Stimulated activated CD8-positive, alpha-beta memory T cell treated with anti-CD3 and anti-CD28 coated beads, Interleukin-7, amount 100 ng/mL, for 24 hours (primary cell): ENCODE measurements around the gene NETO2.
"Not testable (repeated sequence)": the region's sequence is repeated elsewhere in the genome, so short reads cannot be mapped to it uniquely, and the experiment has no call there.

ENCODE experiments used
- DNase-seq: peaks from one replicate; pipeline ENCODE4 v3.0.0-alpha.2; 2020; ENCODE audit warnings: low read depth

The NETO2 gene

DNA sequence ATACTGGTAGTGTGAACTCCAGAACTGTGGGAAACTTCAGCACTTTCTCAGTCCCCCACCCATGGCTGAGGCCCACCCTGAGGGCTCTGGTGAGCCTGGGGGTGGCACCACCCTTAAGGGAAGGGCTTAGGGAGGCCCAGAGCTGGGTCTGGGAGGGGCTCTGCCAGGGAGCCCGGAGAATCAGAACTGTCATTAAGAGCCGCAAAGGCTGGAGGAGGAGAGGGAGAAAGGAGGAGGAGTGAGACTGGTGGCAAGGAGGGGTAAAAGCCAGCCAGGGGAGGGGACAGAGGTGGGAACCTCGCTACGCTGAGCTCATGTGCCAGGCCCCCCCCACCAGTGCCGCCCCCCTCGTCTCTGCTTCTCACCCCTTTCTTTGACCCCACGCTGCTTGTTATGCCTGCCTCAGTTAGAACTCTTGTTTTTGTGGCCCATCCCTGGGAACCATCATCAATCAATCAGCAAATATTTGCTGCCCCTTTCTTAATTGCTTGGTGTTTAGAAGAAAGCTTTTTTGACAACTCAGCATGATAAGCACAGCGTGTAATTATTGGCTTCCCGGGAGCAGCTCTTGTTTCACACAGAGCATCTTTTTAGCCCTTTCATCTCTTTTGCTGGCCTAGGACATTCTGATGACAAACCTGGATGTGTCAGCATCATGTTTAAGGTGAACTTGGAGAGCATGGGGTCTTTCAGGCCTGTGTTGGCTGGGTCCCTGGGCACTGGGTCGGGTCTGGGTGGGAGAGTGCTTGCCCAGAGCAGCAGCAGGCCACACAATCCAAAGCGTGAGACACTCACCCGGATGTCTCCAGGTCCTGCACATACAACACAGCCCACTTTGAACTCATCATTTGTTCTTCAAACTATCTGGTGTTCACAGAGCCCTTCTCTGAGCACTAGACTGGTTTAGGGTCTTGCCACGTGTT lies 77.7 kb downstream of the NETO2 start:
- no peak for DNase-seq

DNA sequence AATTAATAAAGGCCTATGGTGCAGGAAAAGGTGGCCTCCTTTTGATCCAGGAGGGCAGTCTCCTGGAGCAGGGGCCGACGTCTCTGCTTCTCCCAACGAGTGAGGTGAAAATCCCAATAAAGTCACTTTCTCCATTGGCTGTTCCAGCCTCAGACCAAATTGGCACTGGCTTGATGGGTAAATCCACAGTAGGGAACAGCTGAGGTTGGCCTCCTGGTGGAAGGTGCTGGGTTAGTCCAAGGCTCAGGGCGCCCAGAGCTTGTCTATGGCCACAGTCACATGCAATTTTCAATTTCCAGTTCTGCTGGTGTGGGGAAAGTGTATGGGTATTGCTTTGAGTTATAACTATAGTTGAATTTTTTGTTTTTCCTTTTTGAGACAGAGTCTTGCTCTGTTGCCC lies 79.0 kb downstream of the NETO2 start:
- DNase-seq = no peak

DNA sequence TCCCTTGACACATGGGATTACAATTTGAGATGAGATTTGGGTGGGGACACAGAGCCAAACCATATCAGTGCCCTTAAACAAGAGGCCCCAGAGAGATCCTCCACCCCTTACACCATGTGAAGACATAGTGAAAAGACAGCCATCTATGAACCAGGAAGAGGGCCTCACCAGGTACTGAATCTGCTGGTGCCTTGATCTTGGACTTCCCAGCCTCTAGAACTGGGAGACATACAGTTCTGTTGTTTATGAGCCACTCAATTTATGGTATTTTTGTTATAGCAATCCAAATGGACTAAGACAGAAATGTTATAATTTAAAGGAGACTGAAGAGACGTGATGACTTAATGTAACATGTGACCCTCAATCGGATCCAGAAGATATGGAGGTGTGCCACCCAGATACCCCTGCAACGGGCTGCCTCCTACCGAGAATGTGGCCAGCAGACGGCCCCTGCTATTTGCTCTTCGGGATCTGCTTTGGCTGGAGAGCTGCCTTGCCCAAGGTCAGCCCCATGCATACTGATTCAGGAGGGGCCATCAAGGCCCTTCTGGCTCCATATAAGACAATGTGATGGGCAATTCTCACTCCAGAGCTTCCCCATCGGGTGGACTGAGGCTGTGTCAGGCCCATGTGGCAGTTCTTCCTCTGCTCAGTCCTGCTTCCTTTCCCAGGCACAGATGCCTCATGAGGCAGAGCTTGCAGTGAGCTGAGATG lies 80.6 kb downstream of the NETO2 start:
- no peak for DNase-seq

DNA sequence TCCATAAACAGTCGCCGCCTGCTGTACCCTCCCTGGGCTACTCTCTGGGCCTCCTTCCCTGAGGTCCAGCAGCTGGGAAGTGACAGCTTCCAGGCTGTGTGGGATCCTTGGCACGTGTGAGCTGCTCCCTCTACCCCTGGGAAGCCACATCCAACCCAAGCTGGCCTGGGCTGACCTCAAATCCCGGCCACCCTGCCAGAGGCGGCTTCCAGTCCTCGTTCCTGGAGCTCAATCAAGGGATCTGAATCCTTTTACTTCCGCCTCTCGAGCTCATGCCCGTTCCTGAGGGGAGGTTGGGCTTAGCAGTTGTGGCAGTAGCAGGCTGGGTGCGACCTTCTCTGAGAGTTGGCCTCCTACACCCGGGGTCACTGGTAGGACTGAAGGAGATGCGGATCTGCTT lies 82.5 kb downstream of the NETO2 start:
- no peak for DNase-seq

DNA sequence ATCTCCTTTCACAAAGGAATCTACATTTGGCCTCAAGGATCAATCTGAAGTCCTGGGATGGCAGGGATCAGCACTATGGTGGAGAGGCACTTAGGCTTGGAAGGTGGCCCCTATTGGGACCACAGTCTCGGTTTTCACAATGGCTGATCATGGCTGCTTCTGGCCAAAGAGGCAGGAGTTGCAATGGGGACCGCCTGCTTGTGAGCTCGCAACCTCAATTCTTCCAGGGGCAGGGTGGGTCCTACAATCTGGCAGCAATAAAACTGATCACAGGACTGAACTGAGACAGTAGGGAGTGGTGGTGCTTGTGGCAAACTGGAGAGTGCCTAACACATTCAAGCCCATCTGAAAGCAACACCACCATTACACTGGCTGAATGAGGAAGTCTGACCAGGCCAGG lies 83.1 kb downstream of the NETO2 start:
- DNase-seq = no peak

DNA sequence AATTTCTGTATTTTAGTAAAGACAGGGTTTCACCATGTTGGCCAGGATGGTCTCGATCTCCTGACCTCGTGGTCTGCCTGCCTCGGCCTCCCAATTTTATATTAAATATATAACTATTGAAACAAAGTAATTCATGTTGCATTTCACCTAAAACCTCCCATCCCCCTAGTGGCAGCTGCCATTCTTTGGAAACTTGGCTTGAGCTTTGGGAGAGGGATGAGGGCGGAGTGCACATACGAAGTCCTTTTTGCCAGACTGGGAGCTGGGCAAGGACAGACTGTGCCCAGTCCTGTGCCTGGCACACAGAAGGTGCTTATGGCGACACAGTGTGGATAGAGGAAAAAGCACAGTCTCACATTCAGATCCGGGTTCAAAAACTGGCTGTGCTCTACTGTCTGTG lies 83.8 kb downstream of the NETO2 start:
- no peak for DNase-seq

DNA sequence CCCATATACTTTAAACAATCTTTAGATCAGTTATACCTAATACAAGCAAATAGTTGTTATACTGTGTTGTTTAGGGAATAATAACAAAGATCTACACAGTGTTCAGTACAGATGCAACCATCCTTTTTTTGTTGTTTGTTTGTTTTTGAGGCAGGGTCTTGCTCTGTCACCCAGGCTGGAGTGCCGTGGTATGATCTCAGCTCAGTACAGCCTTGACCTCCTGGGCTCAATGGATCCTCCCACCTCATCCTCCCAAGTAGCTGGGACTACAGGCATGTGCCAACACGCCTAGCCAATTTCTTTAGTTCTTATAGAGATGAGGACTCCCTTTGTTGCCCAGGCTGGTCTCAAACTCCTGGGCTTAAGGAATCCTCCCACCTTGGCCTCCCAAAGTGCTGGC lies 84.6 kb downstream of the NETO2 start:
- not testable (repeated sequence) for DNase-seq

DNA sequence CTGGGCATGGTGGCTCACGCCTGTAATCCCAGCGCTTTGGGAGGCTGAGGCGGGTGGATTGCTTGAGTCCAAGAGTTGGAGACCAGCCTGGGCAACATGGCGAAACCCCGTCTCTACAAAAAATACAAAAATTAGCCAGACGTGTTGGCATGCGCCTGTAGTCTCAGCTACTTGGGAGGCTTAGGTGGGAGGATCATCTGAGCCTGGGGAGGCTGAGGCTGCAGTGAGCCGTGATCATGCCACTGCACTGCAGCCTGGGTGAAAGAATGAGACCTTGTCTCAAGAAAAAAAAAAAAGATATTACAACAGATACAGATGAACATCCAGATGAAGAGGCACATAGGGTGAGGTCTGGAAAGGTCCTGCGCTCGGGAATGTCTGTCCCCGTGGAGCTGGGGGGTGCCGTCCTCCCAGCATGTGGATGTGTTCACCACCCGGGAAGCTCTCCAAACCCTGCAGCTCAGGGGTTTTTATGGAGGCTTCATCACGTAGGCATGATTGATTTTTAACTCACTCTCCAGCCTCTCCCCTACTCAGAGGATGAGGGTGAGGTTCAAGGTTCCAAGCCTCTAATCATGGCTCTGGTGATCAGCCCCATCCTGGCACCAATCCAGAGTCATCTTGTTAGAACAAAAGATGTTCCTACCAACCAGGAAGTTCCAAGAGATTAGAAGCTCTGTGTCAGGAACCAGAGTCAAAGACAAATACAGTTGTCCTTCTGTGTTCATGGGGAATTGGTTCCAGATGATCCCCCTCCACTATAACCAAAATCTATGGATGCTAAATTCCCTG lies 85.3 kb downstream of the NETO2 start:
- DNase-seq = no peak

DNA sequence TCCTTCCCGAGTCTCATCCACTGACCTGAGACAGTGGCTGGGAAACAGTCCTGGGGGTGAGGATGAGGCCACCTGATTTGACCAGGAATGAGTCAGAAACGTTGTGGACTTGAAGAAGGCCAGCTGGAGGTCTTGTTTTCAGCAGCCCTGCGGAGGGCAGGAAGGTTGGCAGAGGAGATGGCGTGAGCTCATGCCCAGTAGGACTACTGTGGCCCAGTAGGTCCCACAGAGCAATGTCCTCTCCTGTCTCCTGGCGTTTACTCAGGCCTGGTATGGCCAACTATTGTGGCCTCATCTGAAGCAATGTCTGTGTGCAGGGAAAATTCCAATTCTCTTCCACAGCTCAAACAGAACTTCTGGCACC lies 86.1 kb downstream of the NETO2 start:
- no peak for DNase-seq

DNA sequence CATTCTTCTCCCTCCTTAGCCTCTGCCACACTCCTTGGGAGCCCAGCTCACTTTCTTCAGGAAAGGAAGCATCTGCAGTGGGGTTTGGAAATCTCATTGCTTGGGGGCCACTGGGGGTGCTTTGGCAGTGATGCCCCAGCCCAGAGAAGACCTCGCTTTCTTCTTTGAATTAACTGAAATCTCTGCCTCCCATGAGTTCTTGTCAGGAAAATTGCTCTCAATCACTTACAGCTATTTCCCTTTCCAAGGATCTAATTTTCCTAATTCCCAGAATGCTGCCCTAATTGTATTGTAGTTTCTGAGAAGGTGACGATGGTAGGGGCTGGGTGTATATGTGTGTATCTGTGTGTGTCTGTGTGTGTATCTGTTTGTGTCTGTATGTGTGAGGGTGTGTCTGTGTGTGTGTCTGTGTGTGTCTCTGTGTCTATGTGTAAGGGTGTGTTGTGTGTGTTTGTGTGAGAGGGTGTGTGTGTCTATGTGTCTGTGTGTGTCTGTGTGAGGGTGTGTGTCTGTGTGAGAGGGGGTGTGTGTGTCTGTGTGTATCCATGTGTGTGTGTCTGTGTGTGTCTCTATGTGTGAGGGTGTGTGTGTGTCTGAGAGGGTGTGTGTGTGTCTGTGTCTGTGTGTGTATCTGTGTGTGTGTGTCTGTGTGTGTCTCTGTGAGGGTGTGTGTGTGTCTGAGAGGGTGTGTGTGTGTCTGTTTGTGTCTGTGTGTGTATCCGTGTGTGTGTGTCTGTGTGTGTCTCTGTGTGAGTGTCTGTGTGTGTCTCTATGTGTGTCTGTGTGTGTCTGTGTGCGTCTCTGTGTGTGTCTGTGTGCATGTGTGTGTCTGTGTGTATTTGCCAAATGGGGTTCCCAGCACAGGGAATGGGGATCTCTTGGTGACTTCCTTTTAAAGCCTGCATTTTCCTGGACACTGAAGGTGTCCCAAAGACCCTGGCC lies 86.8 kb downstream of the NETO2 start:
- no peak for DNase-seq

DNA sequence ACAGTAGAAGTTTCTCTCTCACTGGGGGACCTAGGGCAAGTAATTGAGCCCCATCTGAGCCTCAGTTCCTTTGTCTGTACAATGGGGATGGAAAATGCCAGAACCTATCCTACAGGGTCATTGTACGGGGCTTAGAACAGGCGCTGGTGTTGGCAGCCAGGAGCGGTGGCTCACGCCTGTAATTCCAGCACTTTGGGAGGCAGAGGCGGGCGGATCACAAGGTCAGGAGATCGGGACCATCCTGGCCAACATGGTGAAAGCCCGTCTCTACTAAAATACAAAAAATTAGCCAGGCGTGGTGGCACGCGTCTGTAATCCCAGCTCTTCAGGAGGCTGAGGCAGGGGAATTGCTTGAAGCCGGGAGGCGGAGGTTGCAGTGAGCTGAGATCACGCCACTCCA lies 87.7 kb downstream of the NETO2 start:
- not testable (repeated sequence) for DNase-seq

DNA sequence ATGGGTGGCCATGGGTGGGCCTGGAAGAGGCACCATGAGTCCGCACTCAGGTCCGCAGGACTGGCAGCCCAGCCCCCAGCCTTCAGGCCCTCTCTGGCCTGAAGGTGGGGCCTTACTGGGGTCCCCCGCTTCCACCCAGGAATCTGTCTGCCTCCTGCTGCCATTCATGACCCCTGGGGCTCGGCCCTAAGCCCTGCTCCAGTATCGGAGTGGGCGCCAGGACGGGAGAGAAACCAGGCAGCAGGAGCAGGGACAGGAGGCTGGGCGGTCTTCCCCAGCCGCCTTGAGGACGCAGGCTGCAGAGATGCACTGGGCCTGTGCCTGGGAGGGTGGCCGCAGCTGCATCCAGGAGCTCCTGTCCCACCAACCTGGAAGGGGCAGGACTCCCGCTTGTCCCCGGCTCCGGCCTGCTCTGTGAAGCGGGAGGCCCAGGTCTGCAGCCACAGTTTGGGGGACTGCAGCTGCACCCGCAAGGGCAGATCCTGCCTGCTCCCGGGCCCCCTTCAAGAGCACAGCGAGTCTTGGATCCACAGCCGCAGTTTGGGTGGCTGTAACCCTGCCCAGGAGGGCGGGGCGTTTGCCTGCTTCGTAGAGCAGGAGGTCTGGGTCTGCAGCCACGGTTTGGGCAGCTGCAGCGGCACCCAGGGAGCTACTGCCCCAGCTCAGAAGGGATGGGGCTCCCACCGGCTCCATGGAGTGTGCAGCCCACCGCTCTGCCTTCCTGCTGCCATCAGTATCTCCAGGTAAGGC lies 88.4 kb downstream of the NETO2 start:
- no peak for DNase-seq

DNA sequence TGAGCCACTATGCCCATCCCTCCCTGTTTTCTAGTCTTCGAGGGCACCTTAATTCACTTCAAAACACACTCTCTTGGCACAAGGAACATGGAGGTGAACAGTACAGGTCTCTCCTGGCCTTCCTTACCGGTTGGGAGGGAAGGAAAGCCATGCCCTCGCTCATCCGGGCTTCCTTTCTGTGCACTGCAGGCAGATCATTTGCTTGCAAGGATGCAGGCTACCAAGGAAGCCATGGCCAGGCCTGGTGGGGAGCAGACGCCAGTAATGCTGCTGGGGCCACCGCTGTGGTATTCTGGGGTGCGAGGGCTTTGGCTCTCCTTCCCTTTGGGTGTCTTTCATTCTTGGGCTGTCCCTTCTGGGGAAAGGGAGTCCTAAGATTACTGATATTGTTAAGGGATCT lies 89.4 kb downstream of the NETO2 start:
- no peak for DNase-seq

DNA sequence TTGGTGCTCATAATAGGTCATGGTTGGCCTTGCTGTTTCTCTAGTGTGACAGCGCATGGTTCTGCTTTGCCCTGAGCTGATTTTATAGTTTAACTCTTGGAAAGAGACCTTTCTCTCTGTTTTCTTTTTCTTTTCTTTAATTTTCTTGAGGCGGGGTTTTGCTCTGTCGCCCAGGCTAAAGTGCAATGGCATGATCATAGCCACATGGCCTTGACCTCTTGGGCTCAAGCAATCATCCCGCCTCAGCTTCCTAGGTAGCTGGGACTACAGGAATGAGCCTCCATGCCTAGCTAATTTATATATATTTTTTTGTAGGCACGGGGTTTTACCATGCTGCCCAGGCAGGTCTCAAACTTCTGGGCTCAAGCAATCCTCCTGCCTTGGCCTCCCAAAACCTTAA lies 89.8 kb downstream of the NETO2 start:
- no peak for DNase-seq

DNA sequence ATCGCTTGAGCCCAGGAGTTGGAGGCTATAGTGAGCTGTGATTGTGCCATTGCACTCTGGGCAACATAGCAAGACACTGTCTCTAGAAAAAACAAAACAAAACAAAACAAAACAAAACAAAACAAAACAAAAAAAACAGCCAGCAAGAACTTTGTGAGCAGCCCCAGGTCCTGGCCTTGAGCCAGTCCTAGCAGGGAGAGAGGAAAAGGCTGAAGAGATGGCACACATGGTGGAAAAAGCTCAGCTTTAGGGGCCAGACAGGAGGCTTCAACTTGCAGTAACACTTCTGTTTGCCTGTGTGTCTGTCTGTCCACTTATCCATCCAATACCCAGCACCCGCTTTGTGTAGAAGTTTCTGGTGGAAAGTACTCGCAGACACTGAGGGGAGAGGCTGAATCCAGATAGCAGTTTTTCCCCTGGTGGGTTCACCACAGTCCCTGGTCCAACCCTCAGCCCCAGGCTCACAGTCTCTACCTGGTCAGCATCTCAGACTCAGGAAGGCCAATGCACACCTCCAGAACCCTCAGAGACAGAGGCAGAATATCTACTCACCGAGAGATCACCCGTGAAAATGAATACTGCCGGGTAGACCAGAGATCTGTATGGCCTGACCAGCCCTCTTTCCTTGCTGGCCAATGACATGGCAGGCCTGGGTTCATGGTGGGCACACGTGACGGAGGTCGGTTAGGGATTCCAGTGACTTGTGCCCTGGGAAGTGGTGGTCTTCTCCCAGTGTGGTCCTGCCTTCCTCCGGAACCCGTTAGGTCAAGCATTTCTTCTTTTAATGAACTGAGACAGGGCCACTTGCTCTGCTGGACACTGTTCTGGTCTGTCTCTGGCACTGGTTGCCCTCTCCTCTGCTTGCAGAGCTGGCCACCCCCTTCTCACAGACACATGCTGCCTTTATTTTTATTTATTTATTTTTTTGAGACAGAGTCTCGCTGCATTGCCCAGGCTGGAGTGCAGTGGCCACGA lies 90.8 kb downstream of the NETO2 start:
- DNase-seq = no peak

DNA sequence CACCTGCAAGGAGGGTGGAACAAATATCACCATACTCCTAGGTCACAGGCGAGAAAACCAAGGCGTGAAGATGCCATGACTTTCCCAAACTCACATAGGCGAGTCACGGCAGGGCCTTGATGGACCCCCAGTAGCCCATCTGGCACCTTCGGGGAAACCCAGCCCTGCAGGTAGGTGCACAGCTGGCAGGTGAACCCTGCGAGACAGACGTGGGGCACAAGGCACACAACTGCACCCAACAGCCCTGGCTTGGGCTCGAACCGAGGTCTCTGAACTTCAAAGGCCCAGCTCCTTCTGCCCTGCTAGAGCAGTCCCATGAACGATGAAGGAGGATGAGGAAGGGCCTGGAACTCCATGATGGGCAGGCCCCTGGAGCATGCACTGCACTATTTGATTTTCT lies 92.7 kb downstream of the NETO2 start:
- DNase-seq = no peak

DNA sequence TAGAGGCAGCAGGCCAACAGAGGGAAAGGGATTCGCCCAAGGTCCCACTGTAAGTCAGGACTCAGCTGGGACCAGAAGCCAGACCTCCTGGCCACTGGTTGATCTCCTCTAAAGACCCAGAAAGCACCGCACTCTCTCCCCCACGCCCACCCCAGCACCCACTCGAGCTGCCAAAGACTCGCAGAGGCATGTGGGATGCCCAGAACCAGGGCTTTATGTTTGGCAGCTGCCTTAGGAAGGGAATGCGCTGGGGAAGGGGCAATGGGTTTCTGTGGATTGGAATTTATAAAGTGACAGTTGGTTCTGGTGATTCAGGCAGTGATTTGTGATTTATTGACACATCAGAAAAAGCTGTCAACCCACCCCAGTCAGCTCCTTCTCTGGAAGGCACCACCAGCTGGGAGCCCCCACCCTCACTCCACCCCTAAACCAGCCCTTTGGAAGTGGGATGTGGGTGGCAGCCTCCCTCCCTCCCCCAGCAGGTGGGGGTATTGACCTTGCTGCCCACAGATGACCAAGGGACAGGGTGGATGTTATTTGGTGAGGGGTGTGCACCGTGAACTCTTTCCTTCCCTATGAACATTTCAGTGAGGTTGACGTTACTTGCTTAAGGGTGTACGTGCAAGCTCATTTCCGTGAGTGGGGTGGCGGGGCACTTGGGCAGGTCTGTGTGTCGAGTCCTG lies 93.7 kb downstream of the NETO2 start:
- DNase-seq = no peak

DNA sequence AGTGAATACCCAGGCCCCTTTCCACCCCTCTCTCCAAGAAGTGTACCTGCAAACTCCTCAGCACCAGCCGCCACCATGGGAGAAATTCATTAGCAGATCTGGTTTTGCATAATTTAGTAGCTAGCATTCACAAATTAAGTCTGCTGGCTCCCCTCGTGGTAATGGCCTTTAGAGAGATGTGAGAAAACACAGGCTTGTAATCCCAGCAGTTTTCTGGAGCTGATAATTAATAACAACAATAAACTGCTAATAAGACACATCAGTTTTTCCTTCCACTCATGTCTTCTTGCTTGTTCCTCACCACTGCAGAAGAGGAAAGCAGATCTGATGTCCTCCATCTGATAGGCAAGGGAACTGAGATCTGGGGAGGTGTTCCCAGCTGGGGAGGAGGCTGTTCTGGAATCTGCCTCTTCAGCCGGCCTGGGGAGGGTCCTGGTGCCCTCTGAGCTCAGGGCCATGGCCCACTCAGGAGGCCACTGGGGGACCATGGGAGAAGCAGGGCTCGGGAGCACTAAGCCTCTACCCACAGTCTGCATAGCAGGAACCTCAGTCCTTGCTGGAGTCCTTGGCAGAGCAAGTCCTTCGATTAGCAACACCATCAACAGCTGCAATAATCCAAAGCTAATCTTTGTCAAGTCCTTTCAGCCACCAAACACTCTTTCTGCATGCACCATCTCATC lies 96.1 kb downstream of the NETO2 start:
- no peak for DNase-seq
